ENCODE results near the gene MACROH2A1.

MACROH2A1 gene

GRCh38 chr5:135444881-135445280 lies 45.9 kb upstream of the MACROH2A1 start:
- no peak for DNase-seq (ENCODE audit: low read depth)
- no peak overlapping the region for H3K4me3 ChIP-seq (ENCODE audit: low read depth, low read length)
- no peak for TF ChIP-seq CTCF (IDR thresholded peaks at IDR 0.05; ENCODE audit: insufficient read depth, low read depth, low read length, missing control alignments)

GRCh38 chr5:135444360-135444759 lies 45.3 kb upstream of the MACROH2A1 start:
- DNase-seq (ENCODE audit: low read depth): no peak
- no peak overlapping the region for H3K4me3 ChIP-seq (ENCODE audit: low read depth, low read length)
- TF ChIP-seq CTCF (IDR thresholded peaks at IDR 0.05; ENCODE audit: insufficient read depth, low read depth, low read length, missing control alignments): no peak

- DNase-seq (ENCODE audit: low read depth): no peak
- no peak for TF ChIP-seq CTCF (IDR thresholded peaks at IDR 0.05; ENCODE audit: insufficient read depth, low read depth, low read length, missing control alignments)
- no peak overlapping the region for H3K4me3 ChIP-seq (ENCODE audit: low read depth, low read length)
Observed at GRCh38 chr5:135443161-135443960, 44.3 kb upstream of the MACROH2A1 start.

GRCh38 chr5:135442431-135443160 lies 43.6 kb upstream of the MACROH2A1 start:
- no peak for DNase-seq (ENCODE audit: low read depth)
- no peak for TF ChIP-seq CTCF (IDR thresholded peaks at IDR 0.05; ENCODE audit: insufficient read depth, low read depth, low read length, missing control alignments)
- H3K4me3 ChIP-seq (ENCODE audit: low read depth, low read length): no peak overlapping the region

GRCh38 chr5:135441919-135442318 lies 42.9 kb upstream of the MACROH2A1 start:
- no peak overlapping the region for H3K4me3 ChIP-seq (ENCODE audit: low read depth, low read length)
- DNase-seq (ENCODE audit: low read depth): no peak
- no peak for TF ChIP-seq CTCF (IDR thresholded peaks at IDR 0.05; ENCODE audit: insufficient read depth, low read depth, low read length, missing control alignments)

- TF ChIP-seq CTCF (IDR thresholded peaks at IDR 0.05; ENCODE audit: insufficient read depth, low read depth, low read length, missing control alignments): no peak
- H3K4me3 ChIP-seq (ENCODE audit: low read depth, low read length): no peak overlapping the region
- no peak for DNase-seq (ENCODE audit: low read depth)
Observed at GRCh38 chr5:135441350-135441831, 42.4 kb upstream of the MACROH2A1 start.

Data from GM12865 (cell line).